Pancreas (tissue), 10 donors: ENCODE data around the gene SDC1. TPM values are rescaled to one million over a fixed set of nuclear protein-coding genes. Genes with fewer than 3 reads are reported as not detected.

Experiments used
- ATAC-seq, 4 donors: fragments of 200-7000 bp; cut with Tn5 transposase; one replicate each; pipeline versions ENCODE4 v1.8.0 to v1.9.1; 2020; ENCODE audit warnings: mild to moderate bottlenecking in 4 of 4, moderate library complexity in 4 of 4
- DNase-seq, 6 donors: peaks; one replicate each; pipeline ENCODE4 v3.0.0-alpha.2; 2020
- FAIRE-seq: peaks from 2 replicates; lab custom pipeline; 2012; peaks lifted over from hg19 to GRCh38; lab: Jason Lieb, UNC
- H3K27ac ChIP-seq, 4 donors: fragments of 200-600 bp; sonication (generic); 1 replicate in 3 of 4; 2 replicates in 1 of 4; pipeline versions ENCODE4 v1.5.0 to v1.8.0; 2020
- H3K27me3 ChIP-seq, 4 donors: fragments of 200-600 bp; one replicate each; pipeline ENCODE4 v1.8.0; 2021
- H3K36me3 ChIP-seq, 3 donors: fragments of 200-600 bp; sonication (generic) in 1 of 3; one replicate each; pipeline versions ENCODE4 v1.5.0 to v1.8.0; 2020 to 2021
- H3K4me1 ChIP-seq, 3 donors: fragments of 200-600 bp; one replicate each; pipeline ENCODE4 v1.8.0; 2021
- H3K4me3 ChIP-seq, 4 donors: fragments of 200-600 bp; sonication (generic) in 2 of 4; one replicate each; pipeline versions ENCODE4 v1.5.0 to v1.8.0; 2020 to 2021
- H3K9me3 ChIP-seq, 4 donors: fragments of 200-600 bp; one replicate each; pipeline ENCODE4 v1.8.0; 2021
- WGBS, 2 donors: extraction: QIAGEN DNeasy Blood & Tissue Kit; methylation state at CpG; one replicate each; pipeline ENCODE4 v1.1.7; 2013; 5-methylcytosine and 5-hydroxymethylcytosine counted together
- intact Hi-C, 3 donors: fragments of 100-400 bp; cut with DNase I; formaldehyde crosslinking; loops; one replicate each; pipeline versions ENCODE4 v1.11.1 to v1.14.2; 2022
- polyA plus RNA-seq, 2 donors: library from polyadenylated mRNA; stranded (reverse); fragments of 200-250 nt; gene quantifications; one replicate each; pipeline ENCODE4 v1.2.3, GENCODE V29; 2013
- total RNA-seq, 6 donors: library from RNA; stranded (reverse); fragmentation: NEBNext Ultra II Directional in 4 of 6; extraction: Animal tissue kit (Norgen Biotek cat#: 25700) in 4 of 6; gene quantifications; one replicate each; pipeline versions ENCODE4 v1.2.1 to v1.2.4, GENCODE V29; 2021 to 2023
- TF ChIP-seq, protein P1 (sequence below), 4 donors: fragments of 200-600 bp; sonication (generic) in 3 of 4; IDR thresholded peaks; one replicate each; pipeline versions ENCODE4 v1.5.0 to v1.8.0; 2021; ENCODE audit warnings: antibody characterized with exemption in 4 of 4
- donor health status: healthy with polysubstance abuse.
- donor health status: DM: no; HTN: no; CAD: no; lungs with moderate emphysema.
- donor health status: DM: no; HTN: no; CAD: no.
- donor health status: control.
- donor health status: control.
- donor health status: Bipolar disorder and iron deficiency.
- donor health status: DM: yes; HTN: yes; CAD: no.
- donor health status: DM: no; HTN: no; CAD: no.
- donor health status: DM: no; HTN: no; CAD: no.
- donor health status: DM: yes; HTN: yes; CAD: no.

Gene SDC1
- total and polyA plus RNA-seq, 8 donors, result 4.8 to 27.2 (median 19.9) TPM

DNA sequence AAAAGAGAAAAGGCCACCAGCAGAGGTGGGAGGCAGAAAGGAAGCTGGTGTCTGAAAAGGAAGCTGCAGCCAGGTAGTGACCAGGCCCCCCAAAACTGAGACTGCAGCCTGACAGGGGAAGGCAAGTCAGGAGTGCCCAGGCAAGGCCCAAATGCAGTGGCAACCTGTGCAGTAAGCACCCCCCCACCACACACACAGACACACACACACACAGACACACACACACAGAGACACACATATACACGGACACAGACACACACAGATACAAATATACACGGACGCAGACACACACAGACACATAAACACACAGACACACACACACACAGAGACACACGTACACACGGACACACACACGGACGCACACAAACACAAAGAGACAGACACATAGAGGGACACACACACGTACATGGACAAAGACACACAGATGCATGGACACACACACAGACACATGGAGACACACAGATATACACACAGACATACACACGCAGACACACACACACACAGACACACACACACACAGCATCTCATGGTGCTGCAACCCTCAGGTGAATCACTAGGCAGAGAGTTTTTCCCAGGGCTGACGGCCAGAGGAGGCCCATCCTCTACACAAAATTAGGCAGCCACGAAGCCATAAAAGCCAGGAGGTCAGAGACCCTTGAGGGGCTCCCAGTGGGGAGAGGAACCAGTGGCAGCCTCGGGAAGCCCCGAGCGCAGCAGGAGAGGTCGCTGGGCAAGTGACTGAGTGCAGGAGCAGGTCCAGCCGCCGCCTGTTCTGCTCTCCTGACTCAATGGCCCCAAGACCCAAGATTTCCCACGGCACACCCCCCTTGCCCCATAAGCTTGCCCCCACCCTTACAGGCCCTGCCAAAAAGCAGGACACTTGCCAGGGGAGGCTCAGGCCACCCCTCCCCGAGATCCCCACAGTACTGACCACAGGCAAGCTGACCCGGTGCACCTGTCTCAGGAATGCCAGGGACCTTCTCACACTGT lies 6.3 kb downstream of the SDC1 start:
- TF ChIP-seq, protein P1, sequence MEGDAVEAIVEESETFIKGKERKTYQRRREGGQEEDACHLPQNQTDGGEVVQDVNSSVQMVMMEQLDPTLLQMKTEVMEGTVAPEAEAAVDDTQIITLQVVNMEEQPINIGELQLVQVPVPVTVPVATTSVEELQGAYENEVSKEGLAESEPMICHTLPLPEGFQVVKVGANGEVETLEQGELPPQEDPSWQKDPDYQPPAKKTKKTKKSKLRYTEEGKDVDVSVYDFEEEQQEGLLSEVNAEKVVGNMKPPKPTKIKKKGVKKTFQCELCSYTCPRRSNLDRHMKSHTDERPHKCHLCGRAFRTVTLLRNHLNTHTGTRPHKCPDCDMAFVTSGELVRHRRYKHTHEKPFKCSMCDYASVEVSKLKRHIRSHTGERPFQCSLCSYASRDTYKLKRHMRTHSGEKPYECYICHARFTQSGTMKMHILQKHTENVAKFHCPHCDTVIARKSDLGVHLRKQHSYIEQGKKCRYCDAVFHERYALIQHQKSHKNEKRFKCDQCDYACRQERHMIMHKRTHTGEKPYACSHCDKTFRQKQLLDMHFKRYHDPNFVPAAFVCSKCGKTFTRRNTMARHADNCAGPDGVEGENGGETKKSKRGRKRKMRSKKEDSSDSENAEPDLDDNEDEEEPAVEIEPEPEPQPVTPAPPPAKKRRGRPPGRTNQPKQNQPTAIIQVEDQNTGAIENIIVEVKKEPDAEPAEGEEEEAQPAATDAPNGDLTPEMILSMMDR (IDR thresholded peaks at IDR 0.05), result no peak
- H3K27ac ChIP-seq, result no peak overlapping the region
- no peak for FAIRE-seq
- no peaks in the 10 kb centered on the region for H3K9me3 ChIP-seq
- no peaks in the 10 kb centered on the region for H3K36me3 ChIP-seq
- no peak for ATAC-seq
- H3K4me1 ChIP-seq, result no peaks in the 10 kb centered on the region
- intact Hi-C loops, result no loop called here
- DNase-seq, result peak in 2 of 6 donors; percentile 3 to 34
- no peaks in the 10 kb centered on the region for H3K27me3 ChIP-seq
- H3K4me3 ChIP-seq, result no peak overlapping the region
- WGBS, 2 donors, result 88 to 89% methylated on average over 20 of the region's 20 CpGs

DNA sequence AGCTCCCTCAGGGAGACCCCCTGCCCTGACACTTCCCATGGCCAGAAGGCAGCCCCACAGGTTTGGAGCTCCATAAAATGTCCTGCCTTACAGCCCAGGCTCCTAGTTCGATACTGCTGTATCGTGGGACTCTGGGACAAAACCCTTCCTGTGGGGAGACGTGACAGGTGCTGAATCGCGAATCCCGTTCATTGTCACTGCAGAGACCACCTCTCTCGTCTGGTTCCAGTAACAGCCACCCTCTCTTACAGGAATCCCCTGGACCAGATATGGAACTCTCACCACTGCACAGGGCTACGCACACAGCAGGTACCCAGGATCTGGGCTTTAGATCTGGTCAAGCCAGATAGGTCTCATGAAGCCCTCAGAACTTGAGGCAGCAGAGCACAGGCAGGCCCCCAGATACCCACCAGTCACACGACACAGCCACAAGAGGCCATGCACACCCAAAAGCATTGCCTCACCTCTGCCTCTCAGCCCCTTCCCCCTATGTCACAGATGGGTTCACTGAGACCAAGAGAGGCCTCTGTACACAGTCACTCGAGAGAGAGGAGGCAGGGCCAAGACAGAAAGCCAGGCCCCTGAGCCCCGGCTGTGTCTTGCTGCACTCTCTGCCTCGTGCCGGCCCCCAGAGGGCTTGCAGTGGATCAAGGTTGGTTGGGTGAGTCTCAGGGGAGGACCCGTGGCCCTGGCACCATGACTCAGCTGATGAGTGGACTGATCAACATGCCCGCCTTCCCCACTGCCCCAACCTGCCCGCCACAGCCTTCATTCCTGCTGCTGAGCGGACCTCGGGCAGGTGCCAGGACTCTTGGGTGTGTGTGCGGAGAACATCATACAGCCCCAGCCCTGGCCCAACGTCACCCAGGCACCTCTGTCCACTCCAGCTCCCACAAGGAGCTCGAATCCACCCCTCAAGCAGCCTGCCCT lies 7.6 kb downstream of the SDC1 start:
- FAIRE-seq, result no peak
- WGBS, 2 donors, result 89 to 96% methylated on average over 21 of the region's 21 CpGs
- peak in 1 of 6 donors; percentile 55 for DNase-seq
- Histone ChIP-seq H3K36me3 (no peaks in the 10 kb centered on the region), H3K27me3 (no peaks in the 10 kb centered on the region), H3K4me3 (no peak overlapping the region), H3K27ac (no peak overlapping the region), H3K9me3 (no peaks in the 10 kb centered on the region), H3K4me1 (no peaks in the 10 kb centered on the region)
- ATAC-seq, result peak in 2 of 4 donors; percentile 24
- intact Hi-C loops, result no loop called here
- TF ChIP-seq, protein P1 (IDR thresholded peaks at IDR 0.05), result no peak

GRCh38 chr2:20216130-20217025 lies 8.6 kb downstream of the SDC1 start:
- Histone ChIP-seq H3K9me3 (no peaks in the 10 kb centered on the region), H3K27me3 (no peaks in the 10 kb centered on the region), H3K4me3 (no peak overlapping the region), H3K36me3 (no peaks in the 10 kb centered on the region), H3K27ac (no peak overlapping the region), H3K4me1 (no peaks in the 10 kb centered on the region)
- intact Hi-C loops, result no loop called here
- DNase-seq (peak in 1 of 6 donors; percentile 44), ATAC-seq (no peak), FAIRE-seq (no peak)
- TF ChIP-seq, protein P1 (IDR thresholded peaks at IDR 0.05), result no peak
- 88 to 95% methylated on average over 22 of the region's 22 CpGs for WGBS, 2 donors

DNA sequence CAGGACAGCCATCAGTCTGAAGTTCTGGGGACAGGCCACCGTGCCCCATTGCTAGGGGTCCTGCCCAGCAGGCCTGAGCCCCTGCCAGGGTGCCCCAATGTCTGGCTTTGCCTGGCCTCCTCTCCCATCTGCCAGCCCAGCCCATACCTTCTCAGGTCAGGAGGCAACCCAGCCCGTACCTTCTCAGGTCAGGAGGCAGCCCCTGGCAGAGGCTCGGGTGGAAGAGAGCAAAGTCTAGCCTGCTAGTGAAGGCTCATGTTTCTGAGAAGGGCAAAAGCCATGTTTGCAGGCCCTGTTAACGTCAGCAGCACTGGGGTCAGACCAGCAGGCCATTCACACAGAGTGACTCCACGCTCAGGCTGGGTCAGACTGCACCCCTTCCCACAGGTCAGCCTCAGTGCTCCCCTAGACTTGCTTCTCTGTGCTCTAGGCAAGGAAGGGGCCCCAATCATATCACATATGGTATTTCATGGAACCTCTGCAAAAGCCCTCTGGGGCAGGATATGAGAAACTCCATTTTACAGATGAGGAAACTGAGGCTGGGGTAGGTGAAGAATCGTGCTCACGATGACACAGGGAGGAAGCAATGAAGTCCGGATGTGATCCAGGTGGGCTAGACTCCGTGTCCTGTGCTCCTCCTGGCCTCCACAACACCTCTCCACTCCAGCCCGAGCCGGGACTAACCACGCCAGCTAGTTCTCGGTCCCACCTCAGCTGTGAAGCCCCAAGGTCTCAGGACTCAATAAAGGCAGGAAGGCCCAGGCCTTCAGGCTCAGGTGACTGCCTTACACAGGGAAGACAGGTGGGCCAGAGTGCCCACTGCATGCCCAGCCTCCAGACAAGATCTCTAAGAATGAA lies 9.5 kb downstream of the SDC1 start:
- H3K27ac ChIP-seq, result no peak overlapping the region
- H3K9me3 ChIP-seq, result no peaks in the 10 kb centered on the region
- FAIRE-seq (no peak), DNase-seq (peak in 2 of 6 donors; percentile 51 to 54), ATAC-seq (no peak)
- intact Hi-C loops, result no loop called here
- no peak overlapping the region for H3K4me3 ChIP-seq
- H3K4me1 ChIP-seq, result no peaks in the 10 kb centered on the region
- no peaks in the 10 kb centered on the region for H3K36me3 ChIP-seq
- TF ChIP-seq, protein P1 (IDR thresholded peaks at IDR 0.05), result no peak
- H3K27me3 ChIP-seq, result no peaks in the 10 kb centered on the region
- 83 to 86% methylated on average over 13 of the region's 13 CpGs for WGBS, 2 donors
